HG03378 (cell line): ENCODE data around the gene RBMXL3.

Experiments used
- ATAC-seq: cut with Tn5 transposase; IDR thresholded peaks from one replicate; pipeline ENCODE4 v1.9.1; 2021; ENCODE audit warnings: mild to moderate bottlenecking, moderate library complexity; ENCODE audit not compliant: unreplicated experiment

Gene RBMXL3

DNA sequence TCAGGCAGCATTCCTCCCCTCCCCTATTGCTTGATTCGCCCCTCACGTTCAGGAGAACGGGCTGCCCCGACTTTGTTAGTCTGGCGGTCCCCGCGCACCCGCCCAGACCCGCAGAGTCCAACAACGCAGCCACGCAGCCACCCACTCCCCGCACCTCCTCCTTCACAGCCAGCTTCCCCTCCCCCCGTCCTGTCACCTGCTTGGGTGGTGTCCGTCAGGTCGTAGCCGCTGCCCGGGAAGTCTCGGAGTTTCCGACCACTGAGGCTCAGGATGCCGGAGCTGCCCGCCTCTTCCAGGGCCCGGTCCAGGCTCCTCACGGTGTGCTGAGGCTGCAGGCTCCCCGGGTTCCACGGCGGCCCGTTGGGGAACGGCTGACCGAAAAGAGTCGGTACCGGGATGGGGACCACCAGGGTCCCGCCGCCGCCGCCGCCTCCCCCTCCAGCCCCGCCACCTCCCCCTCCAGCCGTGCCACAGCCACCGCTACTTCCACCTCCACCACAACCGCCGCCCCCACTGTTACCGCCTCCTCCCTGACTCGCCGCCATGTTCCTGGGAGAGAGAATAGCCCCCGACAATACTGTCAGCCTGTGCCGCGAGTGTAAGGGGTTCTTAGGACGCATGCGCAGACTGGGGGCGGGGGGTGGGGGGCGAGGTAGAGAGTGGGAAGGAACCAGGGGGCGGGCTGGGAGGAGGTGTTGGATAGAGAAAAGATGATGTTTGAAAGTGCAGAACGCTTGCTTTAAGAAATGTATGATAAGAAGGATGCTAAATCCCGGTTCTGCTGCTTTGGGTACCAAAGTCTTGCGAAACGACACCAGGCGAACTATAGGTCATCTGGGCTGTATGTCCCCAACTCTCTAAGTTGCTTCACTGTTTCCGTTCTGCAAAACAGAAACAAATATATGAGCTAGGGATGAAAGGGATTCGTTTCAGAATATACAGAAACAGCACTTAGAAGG, 44.6 kb downstream of the RBMXL3 start, which contains the start of gene LRCH2:
Gene LRCH2 (minus strand): TSS at position 600 of the 959 bp plus-strand sequence. CDS start 55 bp downstream, at position 545.
- no peak for ATAC-seq

- ATAC-seq = no peak
These were observed 45.3 kb downstream of the RBMXL3 start for GRCh38 chrX:115234461-115234860.

- no peak for ATAC-seq
These were observed 47.4 kb downstream of the RBMXL3 start for GRCh38 chrX:115236560-115236959.

DNA sequence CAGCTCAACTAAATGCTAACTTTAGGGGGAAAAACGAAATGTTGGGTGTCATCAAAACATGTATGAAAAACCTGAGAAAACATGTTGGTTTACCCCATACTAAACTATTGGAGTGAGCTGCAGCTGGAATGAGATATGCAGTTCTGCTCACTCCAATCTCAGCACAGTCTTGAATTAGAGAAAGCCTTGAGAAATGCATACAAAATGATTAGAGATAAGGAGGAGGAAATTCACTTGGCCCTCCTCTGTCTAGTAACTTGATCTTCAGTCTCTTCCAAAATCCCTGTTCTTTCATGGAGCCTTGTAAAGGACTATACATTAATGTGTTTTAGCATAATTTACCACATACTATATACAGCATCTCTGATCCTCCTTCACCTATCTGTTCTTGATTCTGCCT, 47.8 kb downstream of the RBMXL3 start:
- ATAC-seq = no peak
